ENCODE data around the gene SPDYE4.

GRCh38 chr17:8798176-8798845 is 40.0 kb upstream of the SPDYE4 start:
- TF ChIP-seq CTCF (IDR thresholded peaks at IDR 0.05; ENCODE audit: low read length) (no peak), EZH2 (IDR thresholded peaks at IDR 0.05; ENCODE audit: borderline replicate concordance, low read length) (no peak)

All from OCI-LY1 (cell line).